Astrocyte (in vitro differentiated cells and primary cell): Measurements from ENCODE around the gene PGP. TPM values are rescaled to one million over a fixed set of nuclear protein-coding genes. Genes with fewer than 3 reads are reported as not detected.
A peak's percentile ranks its signal among the peaks of the same experiment; 100 is the strongest.

Experiments used
- DNase-seq: peaks from one replicate; pipeline ENCODE4 v3.0.0-alpha.2; 2010; ENCODE audit warnings: low read depth
- FAIRE-seq: peaks from 2 replicates; lab custom pipeline; 2011; peaks lifted over from hg19 to GRCh38; lab: Jason Lieb, UNC
- H2AFZ ChIP-seq: 2 replicates; pipeline ENCODE4 v1.6.0; 2012; ENCODE audit warnings: low read depth, low read length, inconsistent platforms
- H3K27ac ChIP-seq: 2 replicates; pipeline ENCODE4 v1.5.1; 2011; ENCODE audit warnings: low read depth, low read length, inconsistent platforms
- H3K27me3 ChIP-seq: 2 replicates; pipeline ENCODE4 v1.6.0; 2011; ENCODE audit warnings: low read length, inconsistent platforms; ENCODE audit not compliant: insufficient read depth
- H3K36me3 ChIP-seq: 2 replicates; pipeline ENCODE4 v1.5.1; 2011; ENCODE audit warnings: low read length, inconsistent platforms; ENCODE audit not compliant: insufficient read depth
- H3K4me1 ChIP-seq: 2 replicates; pipeline ENCODE4 v1.5.1; 2011; ENCODE audit warnings: low read length, inconsistent platforms; ENCODE audit not compliant: insufficient read depth
- H3K4me2 ChIP-seq: 2 replicates; pipeline ENCODE4 v1.6.0; 2012; ENCODE audit warnings: low read length, inconsistent platforms
- H3K4me3 ChIP-seq: 2 replicates; pipeline ENCODE4 v1.5.1; 2011; ENCODE audit warnings: low read depth, mild to moderate bottlenecking, low read length, inconsistent platforms; ENCODE audit not compliant: insufficient read depth
- H3K79me2 ChIP-seq: 2 replicates; pipeline ENCODE4 v1.6.0; 2012; ENCODE audit warnings: mild to moderate bottlenecking, low read length, inconsistent platforms; ENCODE audit not compliant: insufficient read depth
- H3K9ac ChIP-seq: 2 replicates; pipeline ENCODE4 v1.6.0; 2012; ENCODE audit warnings: mild to moderate bottlenecking, low read length, inconsistent platforms
- H3K9me3 ChIP-seq: 2 replicates; pipeline ENCODE4 v1.5.1; 2012; ENCODE audit warnings: low read depth, mild to moderate bottlenecking, low read length, inconsistent platforms; ENCODE audit not compliant: insufficient read depth
- H4K20me1 ChIP-seq: 2 replicates; pipeline ENCODE4 v1.6.0; 2012; ENCODE audit warnings: low read length, inconsistent platforms; ENCODE audit not compliant: insufficient read depth
- H3K27ac Mint-ChIP-seq: one replicate; pipeline ENCODE4 v1.8.0; 2021; ENCODE audit warnings: mild to moderate bottlenecking, mixed read lengths; ENCODE audit not compliant: unreplicated experiment
- H3K27me3 Mint-ChIP-seq: one replicate; pipeline ENCODE4 v1.8.0; 2021; ENCODE audit warnings: low read depth, mixed read lengths; ENCODE audit not compliant: unreplicated experiment
- H3K36me3 Mint-ChIP-seq: one replicate; pipeline ENCODE4 v1.8.0; 2021; ENCODE audit warnings: low read depth, mixed read lengths; ENCODE audit not compliant: unreplicated experiment
- H3K4me1 Mint-ChIP-seq: one replicate; pipeline ENCODE4 v1.8.0; 2021; ENCODE audit warnings: low read depth, mixed read lengths; ENCODE audit not compliant: unreplicated experiment
- H3K4me3 Mint-ChIP-seq: one replicate; pipeline ENCODE4 v1.8.0; 2021; ENCODE audit warnings: mild to moderate bottlenecking, moderate library complexity, mixed read lengths; ENCODE audit not compliant: unreplicated experiment
- H3K9me3 Mint-ChIP-seq: one replicate; pipeline ENCODE4 v1.8.0; 2021; ENCODE audit warnings: mild to moderate bottlenecking, mixed read lengths; ENCODE audit not compliant: unreplicated experiment
- CTCF ChIP-seq: IDR thresholded peaks from 2 replicates; pipeline ENCODE4 v1.5.1; 2011; ENCODE audit warnings: low read depth, mild to moderate bottlenecking, inconsistent platforms, low read length, moderate library complexity; ENCODE audit not compliant: insufficient read depth
- EZH2 ChIP-seq: IDR thresholded peaks from 2 replicates; pipeline ENCODE4 v1.6.1; 2012; ENCODE audit warnings: mild to moderate bottlenecking, low read length, inconsistent platforms; ENCODE audit not compliant: insufficient read depth
- total RNA-seq: library from RNA; stranded (reverse); gene quantifications from 2 replicates; pipeline ENCODE4 v1.2.1, GENCODE V29; 2021

The PGP gene
- total RNA-seq, 1 donor from 2014 or later: 21.1 TPM

DNA sequence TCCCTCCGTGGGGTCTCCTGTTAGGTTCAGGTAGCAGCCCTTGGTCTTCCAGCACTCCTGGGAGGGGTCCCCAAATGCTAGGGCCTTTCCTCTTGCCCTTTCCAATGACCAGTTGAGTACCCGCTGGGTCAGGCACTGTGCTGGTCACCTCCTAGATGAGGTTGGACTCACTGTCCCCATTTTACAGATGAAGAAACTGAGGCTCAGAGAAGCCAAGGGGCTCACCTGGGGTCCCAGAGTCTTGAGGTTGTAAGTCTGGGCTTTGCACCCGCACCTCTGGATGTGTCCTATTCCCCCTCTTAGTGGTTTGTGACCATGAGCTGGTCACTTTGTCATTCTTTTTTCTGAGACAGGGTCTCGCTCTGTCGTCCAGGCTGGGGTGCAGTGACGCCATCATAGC is 16.9 kb downstream of the PGP start:
- Histone ChIP-seq H4K20me1 (peaks cover 11% of the 10 kb centered on the region), H3K9me3 (no peaks in the 10 kb centered on the region), H3K9ac (no peak overlapping the region), H3K36me3 (no peaks in the 10 kb centered on the region), H3K27ac (no peak overlapping the region), H3K27me3 (peaks cover 26% of the 10 kb centered on the region), H3K4me2 (no peak overlapping the region), H3K79me2 (no peaks in the 10 kb centered on the region), H3K4me3 (no peak overlapping the region), H2AFZ (no peak overlapping the region), H3K4me1 (no peaks in the 10 kb centered on the region)
- TF ChIP-seq EZH2 (no peak), CTCF (no peak)
- Mint-ChIP-seq H3K4me3 (peak overlapping the region; percentile 55), H3K27me3 (peaks cover 45% of the 10 kb centered on the region), H3K4me1 (no peaks in the 10 kb centered on the region), H3K9me3 (peaks cover 7% of the 10 kb centered on the region), H3K27ac (no peak overlapping the region), H3K36me3 (no peaks in the 10 kb centered on the region)
- FAIRE-seq (no peak), DNase-seq (no peak)

DNA sequence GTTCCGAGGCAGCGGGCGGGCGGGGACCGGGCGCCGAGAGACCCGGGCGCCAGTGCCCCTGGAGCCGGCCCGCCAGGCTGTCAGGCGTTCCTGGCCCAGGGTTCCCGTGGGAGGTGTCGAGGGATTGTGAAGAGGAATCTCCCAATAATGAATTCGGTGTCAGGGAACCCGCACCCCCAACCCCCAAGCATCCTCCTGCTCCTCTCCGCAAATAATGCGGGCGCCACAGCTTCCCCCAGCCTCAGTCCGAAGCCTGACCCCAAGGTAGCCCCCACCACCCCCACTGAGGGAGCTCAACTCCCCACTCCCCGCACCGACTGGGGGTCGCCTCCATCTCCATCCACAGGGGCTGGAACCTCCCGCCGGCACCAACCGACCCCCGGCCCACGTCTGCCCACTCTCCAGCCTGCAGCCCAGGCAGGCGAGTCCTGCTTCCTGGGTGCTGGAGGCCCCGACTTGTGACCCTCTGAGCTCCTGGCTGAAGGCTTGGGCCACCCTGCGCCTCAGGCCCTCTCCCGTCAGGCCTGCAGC is 17.6 kb downstream of the PGP start:
- H3K36me3 ChIP-seq: no peaks in the 10 kb centered on the region
- H3K79me2 ChIP-seq: no peaks in the 10 kb centered on the region
- no peak overlapping the region for H3K27ac Mint-ChIP-seq
- H3K27me3 Mint-ChIP-seq: peaks cover 47% of the 10 kb centered on the region
- TF ChIP-seq EZH2: peak; percentile 80
- no peak for TF ChIP-seq CTCF
- H3K27ac ChIP-seq: no peak overlapping the region
- H3K36me3 Mint-ChIP-seq: peaks cover 3% of the 10 kb centered on the region
- H3K4me2 ChIP-seq: peak overlapping the region; percentile 59
- no peaks in the 10 kb centered on the region for H3K4me1 ChIP-seq
- H3K9me3 Mint-ChIP-seq: peaks cover 4% of the 10 kb centered on the region
- H4K20me1 ChIP-seq: peaks cover 11% of the 10 kb centered on the region
- DNase-seq (no peak), FAIRE-seq (no peak)
- peak overlapping the region; percentile 45 for H3K4me3 Mint-ChIP-seq
- H3K9me3 ChIP-seq: no peaks in the 10 kb centered on the region
- H3K9ac ChIP-seq: no peak overlapping the region
- H3K4me3 ChIP-seq: no peak overlapping the region
- peaks cover 26% of the 10 kb centered on the region for H3K27me3 ChIP-seq
- H3K4me1 Mint-ChIP-seq: no peaks in the 10 kb centered on the region
- H2AFZ ChIP-seq: no peak overlapping the region

GRCh38 chr16:2196162-2196980 is 18.3 kb downstream of the PGP start, which contains the start of gene CASKIN1:
Gene CASKIN1, minus strand, starts transcription at chr16:2196605. Its CDS starts 173 bp downstream, at chr16:2196432.
- H3K36me3 Mint-ChIP-seq: peaks cover 3% of the 10 kb centered on the region
- peaks cover 11% of the 10 kb centered on the region for H4K20me1 ChIP-seq
- H3K27ac Mint-ChIP-seq: no peak within 1 kb of the TSS
- H2AFZ ChIP-seq: no peak within 1 kb of the TSS
- peak within 1 kb of the TSS; percentile 70 for H3K4me2 ChIP-seq
- H3K9me3 Mint-ChIP-seq: no peaks in the 10 kb centered on the region
- peak within 1 kb of the TSS; percentile 45 for H3K4me3 Mint-ChIP-seq
- TF ChIP-seq CTCF (no peak), EZH2 (no peak)
- H3K79me2 ChIP-seq: no peaks in the 10 kb centered on the region
- no peaks in the 10 kb centered on the region for H3K4me1 ChIP-seq
- H3K27me3 Mint-ChIP-seq: peaks cover 49% of the 10 kb centered on the region
- H3K36me3 ChIP-seq: no peaks in the 10 kb centered on the region
- H3K9ac ChIP-seq: no peak within 1 kb of the TSS
- DNase-seq (no peak), FAIRE-seq (no peak)
- no peaks in the 10 kb centered on the region for H3K4me1 Mint-ChIP-seq
- H3K9me3 ChIP-seq: no peaks in the 10 kb centered on the region
- H3K27ac ChIP-seq: no peak within 1 kb of the TSS
- no peak within 1 kb of the TSS for H3K4me3 ChIP-seq
- peaks cover 26% of the 10 kb centered on the region for H3K27me3 ChIP-seq
